Fibroblast of the aortic adventitia (primary cell): ENCODE results near the gene PKDREJ. TPM values are rescaled to one million over a fixed set of nuclear protein-coding genes. Genes with fewer than 3 reads are reported as not detected.

Experiments
- DNase-seq: peaks from one replicate; pipeline ENCODE4 v3.0.0-alpha.2; 2010; ENCODE audit warnings: low read depth
- H3K4me3 ChIP-seq: 2 replicates; pipeline ENCODE4 v1.5.1; 2011; ENCODE audit warnings: low read depth, mild to moderate bottlenecking, control low read depth, low read length, moderate library complexity
- total RNA-seq: library from RNA; depleted of rRNA; stranded (reverse); fragments of >200 nt; gene quantifications from 2 replicates; pipeline ENCODE4 v1.2.3, GENCODE V29; 2012; ENCODE audit warnings: low replicate concordance
- TF ChIP-seq, protein P1 (sequence below): IDR thresholded peaks from 2 replicates; pipeline ENCODE4 v1.5.1; 2011; ENCODE audit warnings: mild to moderate bottlenecking, low read length, control low read depth, inconsistent platforms; ENCODE audit not compliant: insufficient read depth

Gene PKDREJ
- total RNA-seq, 1 donor, result 0.09 TPM

DNA sequence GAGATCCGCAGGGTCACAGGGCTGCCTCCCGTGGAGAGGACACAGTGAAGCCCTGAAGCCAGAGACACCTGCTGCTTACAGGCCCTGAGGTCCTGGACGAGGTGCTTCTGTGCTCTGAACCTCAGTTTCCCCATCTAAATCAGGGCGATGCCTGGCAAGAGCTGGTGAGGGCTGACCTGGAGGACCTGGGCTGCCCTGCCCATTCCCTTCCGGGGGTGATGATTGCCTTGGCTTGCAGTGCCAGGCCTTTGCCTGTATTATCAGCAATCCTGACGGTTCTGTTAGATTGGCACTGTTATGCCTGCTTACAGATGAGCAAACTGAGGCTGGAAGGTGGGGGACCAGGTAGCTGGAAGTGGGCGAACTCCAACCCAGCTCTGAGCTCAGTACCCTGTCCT lies 25.7 kb upstream of the PKDREJ start:
- DNase-seq, result no peak
- H3K4me3 ChIP-seq, result no peak overlapping the region
- TF ChIP-seq, protein P1, sequence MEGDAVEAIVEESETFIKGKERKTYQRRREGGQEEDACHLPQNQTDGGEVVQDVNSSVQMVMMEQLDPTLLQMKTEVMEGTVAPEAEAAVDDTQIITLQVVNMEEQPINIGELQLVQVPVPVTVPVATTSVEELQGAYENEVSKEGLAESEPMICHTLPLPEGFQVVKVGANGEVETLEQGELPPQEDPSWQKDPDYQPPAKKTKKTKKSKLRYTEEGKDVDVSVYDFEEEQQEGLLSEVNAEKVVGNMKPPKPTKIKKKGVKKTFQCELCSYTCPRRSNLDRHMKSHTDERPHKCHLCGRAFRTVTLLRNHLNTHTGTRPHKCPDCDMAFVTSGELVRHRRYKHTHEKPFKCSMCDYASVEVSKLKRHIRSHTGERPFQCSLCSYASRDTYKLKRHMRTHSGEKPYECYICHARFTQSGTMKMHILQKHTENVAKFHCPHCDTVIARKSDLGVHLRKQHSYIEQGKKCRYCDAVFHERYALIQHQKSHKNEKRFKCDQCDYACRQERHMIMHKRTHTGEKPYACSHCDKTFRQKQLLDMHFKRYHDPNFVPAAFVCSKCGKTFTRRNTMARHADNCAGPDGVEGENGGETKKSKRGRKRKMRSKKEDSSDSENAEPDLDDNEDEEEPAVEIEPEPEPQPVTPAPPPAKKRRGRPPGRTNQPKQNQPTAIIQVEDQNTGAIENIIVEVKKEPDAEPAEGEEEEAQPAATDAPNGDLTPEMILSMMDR, result no peak

DNA sequence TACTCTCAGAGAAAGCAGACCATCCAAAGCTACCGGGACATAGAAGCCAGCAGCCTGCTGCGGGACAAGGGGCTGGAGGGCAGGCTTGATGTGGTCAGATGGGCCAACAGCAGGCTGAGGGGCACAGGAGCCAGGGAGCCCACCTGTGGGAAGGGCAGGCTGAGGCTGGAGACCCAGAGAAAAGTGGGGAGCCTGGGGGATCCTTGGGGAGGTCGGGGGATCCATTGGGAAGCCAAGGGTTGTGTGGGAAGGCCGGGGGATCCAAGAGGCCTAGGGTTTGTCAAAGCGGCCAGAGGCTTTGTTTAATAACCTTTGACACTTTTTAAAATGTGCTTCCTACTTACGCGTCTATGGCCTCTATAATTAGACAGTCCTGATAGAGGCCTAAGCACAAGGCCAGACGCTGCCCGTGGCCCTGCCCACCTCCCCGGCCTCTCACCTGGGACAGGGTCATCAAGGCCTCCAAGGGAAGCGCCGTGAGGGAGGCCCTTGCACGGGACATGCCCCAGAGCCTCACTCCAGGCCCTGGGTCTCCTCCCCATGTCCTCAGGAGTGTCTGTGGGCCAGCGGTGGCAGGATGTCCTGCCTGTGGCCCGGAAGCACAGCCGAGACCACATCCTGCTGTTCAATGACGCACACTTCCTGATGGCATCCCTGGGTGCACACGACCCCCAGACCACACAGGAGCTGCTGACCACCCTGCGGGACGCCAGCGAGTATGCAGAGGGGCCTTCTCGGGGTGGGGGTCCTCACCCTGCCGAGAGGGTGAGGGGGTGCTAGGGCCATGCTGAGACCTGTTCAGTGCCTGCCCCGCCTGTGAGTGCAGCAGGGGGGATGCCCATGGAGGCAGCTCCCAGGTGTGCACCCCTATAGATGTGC lies 25.0 kb upstream of the PKDREJ start:
- TF ChIP-seq, protein P1, result no peak
- H3K4me3 ChIP-seq, result no peak overlapping the region
- DNase-seq, result no peak

DNA sequence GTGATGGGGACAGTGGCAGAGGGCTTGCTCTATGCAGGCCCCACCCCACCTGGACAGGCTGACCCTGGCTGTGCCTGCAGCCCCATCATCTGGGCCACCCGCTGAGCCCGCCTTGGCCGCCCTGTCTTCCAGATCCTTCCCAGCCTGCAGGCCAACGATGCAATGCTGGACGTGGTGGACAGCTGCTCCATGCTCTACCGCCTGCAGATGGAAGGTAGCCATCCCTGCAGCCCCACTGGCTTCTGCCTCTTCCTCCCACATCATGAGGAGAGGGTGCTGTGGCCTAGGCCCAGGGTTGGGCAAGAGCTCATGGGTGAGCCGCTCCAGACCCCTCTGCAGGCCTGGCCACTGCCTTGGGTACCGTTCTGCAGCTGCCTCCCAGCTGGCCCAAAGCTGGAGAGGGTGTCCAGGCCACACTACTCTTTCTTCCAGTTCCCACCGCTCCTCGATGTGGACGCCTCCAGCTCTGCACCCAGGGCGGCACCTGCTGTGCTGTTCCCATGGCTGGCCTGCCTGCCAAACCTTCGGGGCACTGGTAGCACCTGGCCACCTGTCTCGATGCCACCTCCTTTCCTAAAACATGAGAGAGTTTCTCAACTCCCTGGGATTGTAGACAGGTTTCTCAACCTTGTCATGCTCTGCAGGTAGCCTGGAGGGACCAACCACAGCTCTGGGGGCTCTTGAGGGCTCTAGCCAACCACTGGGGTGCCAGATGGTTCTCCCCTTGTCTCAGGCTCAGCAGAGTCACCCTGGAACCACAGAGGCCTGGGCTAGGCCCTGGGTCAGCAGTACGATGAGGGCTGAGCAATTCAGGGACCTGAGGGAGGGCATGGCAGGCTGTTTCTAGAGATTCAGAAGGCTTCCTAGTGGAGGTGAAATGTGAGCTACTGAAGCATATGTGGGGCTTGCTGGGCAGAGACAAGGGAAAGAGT lies 24.1 kb upstream of the PKDREJ start:
- H3K4me3 ChIP-seq, result no peak overlapping the region
- TF ChIP-seq, protein P1, result no peak
- no peak for DNase-seq

DNA sequence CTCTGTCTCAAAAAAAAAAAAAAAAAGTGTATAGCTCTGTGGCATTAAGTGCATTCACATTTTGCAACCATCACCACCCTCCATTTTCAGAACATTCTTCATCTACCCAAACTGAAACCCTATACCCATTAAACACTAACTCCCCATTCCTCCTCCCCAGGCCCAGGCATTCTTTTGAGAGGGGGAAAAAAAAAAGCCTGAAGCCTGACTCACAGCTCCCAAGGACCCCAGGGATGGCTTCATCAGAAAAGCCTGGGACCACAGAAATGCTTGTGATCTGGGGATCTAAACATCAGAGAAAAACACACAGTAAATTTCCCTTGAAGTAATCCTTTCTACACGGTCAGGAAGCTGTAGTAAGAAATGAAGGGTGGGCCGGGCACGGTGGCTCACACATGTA lies 22.9 kb upstream of the PKDREJ start:
- DNase-seq, result no peak
- TF ChIP-seq, protein P1, result no peak
- H3K4me3 ChIP-seq, result no peak overlapping the region

DNA sequence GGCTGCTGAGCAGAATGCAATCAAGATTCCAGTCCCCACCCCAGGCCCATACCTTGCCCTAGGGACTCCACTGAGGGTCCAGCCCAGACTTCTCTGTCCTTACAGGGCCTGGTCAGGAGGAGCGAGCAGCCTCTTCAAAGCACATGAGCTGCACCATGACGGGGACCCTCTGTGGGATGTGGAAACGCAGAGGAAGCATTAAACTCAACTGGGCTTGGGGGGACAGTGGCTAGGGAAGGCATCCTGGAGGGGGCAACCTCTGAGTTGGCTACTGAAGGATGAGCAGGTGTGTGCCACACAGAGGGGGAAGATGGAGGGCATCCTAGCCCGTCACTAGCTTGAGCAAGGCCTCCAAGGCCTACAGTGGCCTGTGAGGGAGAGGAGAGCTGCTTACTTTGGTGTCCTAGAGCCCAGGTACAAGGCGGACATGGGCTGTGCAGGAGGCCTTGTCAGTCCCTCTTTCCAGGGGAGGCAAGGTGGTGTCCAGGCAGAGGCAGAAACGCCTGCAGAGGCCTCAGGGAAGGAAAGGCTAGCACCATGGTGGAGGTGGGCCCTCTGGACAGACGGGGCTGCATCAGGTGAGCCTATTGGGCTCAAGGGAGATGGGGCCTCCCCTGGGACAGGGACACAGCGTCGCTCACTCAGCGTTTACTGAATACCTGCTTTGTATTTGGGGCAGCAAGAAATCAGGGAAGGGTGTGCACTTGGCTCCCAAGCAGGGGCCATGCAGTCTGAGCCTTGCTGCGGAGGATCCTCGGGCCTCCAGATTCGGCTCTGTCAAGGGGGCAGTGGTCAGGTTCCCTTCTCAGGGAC lies 18.9 kb upstream of the PKDREJ start:
- H3K4me3 ChIP-seq, result no peak overlapping the region
- TF ChIP-seq, protein P1, result no peak
- no peak for DNase-seq

DNA sequence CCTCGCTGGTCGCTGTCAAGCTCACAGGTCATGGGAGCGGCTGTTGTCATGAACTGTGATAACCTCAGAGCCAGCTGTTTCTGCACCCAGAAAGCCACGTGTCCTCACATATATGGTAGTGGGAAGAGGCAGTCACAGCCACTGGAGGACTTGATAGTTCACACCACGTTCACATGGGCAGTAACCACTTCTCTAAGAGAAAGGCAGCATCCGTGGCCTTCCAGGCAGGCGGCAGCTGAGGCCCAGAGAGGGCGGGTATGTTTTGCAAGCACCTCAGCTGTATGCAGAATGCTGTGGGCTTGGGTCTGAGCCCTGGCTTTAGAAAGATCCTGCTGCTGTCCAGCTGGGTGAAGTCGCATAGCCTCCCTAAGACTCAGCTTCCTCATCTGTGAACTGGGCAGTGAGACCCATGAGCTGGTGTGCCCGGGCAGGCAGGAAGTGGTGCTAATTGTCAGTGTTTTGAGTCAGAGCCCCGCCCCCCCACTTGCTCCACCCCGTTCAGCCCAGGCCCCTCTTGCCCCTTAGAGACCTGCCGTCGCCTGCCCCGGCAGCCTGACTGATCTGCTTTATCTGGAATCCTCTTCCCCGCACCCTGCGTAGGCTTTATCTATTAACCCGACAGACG lies 18.0 kb upstream of the PKDREJ start:
- DNase-seq, result no peak
- TF ChIP-seq, protein P1, result no peak
- no peak overlapping the region for H3K4me3 ChIP-seq
